Amniotic epithelial cell (primary cell): Measurements from ENCODE around the gene PDSS2.

Experiments
- DNase-seq: peaks from one replicate; pipeline ENCODE4 v3.0.0-alpha.2; 2010; ENCODE audit warnings: low read depth

Gene PDSS2

DNA sequence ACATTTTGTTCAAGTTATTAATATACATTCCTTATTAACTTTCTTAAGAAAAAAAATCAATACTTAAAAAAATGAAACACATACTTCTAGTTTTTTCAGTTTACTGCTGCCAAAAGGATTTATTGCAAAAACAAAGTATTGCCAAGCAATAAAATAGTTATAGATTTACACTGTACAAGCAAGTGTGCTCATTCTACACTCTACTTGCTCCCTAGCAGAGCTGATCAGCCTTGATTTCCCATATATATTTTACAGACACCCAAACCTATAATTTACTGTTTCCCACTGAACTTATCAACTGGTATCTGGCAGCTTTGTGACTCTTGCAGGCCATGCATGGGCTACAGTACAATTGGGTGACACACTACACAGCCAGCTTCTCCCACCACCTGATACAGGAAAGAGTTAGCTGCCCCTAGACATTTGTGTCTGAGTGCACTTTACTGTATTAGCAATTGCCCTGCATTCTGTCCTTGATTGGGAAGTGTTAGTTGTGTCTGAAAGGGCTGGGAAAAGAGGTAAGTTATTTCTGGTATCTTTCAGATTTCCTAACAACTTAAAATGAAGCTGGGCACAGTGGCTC, 188.1 kb downstream of the PDSS2 start:
- DNase-seq = no peak

DNA sequence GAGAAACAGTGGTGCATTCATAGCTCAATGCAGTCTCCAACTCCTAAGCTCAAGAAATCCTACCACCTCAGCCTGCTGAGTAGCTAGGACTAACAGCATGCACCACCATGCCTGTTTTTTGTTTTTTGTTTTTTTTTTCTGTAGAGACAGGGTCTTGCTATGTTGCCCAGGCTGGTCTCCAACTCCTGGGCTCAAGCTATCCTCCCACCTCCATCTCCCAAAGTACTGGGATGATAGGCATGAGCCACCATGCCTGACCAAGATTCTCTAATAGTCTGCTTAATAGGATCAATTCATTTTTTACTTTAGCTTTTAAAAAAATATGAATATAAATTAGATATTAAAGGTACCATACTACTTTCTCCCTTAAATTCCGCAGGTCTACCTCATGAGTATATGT, 191.7 kb downstream of the PDSS2 start:
- DNase-seq = no peak

DNA sequence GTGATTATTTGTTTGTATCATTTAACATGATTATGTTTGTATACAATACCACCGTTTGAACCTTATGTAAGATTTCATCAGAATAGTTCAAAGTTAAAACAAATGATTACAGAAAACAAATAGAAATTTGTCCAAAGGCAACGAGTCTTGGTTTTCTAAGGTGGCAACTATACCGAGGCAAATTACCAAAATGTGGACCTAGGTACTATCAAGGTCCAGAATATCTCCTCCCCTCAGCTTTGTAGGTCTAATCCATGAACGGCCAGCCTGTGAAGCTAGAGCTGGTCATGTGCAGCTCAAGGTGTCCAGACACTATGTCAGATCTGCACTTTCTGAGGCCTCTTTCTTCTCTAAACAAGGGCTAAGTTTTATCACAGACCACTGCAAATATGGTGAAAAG, 192.4 kb downstream of the PDSS2 start:
- DNase-seq = no peak

DNA sequence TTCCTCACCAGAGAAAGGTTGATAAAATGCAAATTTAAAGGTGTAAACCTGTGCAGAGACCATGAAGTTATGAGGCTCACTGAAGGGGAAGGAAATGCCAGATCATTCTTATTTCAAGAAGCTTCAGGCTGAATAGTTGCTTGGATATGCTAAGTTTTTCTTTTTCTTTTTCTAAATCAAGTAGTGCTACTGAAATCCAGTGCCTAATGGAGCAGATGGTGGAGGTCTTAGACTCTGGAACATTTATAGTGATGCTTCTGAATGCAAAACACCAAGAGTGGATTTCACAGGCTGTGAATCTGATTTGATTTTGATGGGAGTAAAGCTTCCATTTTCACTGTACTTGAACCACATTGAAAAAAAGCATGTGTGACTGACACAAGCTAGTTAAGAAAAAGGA, 192.8 kb downstream of the PDSS2 start:
- no peak for DNase-seq

DNA sequence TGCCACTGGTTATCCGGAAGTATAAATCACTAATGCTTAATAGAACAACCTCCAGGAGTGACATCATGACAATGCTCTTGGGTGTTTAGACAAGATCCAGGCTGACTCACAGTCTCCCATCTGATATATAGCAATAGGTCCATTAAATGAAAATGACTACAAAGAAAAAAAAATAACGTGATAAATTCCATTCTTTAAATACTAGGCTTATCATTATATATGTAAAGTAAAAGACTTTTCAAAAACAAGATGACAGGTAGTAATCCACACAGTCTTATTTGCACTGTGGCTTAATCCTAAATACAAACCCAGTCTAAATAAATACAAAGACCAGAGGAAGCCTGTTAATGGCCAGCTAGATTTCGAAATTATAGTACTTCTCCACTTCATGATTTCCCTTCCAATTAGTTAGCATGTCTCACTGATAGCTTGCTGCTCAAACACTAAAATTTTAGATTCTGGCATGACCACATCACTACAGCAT, 195.0 kb downstream of the PDSS2 start:
- peak; percentile 82 for DNase-seq

DNA sequence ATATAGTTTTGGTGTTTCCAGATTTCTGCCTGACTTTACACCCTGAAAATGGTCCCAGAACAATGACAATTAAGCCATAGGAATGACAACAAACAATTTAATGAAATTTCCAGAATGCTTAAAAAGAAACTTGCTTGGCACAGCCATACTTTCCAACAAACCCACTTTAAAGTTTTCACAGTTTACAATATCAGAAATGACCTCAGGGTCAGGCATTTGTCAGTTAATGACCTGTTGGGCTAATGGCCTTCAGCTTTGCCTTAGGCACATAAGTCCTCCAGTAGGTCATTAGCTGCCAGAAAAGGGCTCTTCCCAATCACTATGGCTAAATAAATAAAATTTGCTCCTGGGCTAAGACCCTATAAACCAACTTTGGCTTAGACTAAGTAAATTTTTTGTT, 199.4 kb downstream of the PDSS2 start:
- DNase-seq = no peak

DNA sequence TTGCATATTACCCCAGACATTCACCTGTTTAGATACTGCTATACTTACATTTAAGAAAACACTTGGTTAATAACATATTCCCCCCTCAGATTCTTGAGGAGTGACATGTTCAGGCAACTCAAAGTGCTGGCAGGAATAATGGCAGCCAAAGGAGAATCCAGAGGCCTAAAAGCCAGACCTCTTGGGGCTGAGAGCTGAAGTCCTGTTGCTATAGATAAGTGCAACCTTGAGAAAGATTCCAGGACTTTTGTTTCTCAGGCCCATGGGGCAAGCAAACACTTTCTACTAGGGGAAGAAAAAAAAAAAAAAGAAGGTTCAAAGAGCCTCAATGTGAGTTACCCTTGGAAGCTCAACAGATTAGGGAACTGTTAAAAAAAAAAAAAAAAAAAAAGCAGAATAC, 211.2 kb downstream of the PDSS2 start:
- peak; percentile 38 for DNase-seq

DNA sequence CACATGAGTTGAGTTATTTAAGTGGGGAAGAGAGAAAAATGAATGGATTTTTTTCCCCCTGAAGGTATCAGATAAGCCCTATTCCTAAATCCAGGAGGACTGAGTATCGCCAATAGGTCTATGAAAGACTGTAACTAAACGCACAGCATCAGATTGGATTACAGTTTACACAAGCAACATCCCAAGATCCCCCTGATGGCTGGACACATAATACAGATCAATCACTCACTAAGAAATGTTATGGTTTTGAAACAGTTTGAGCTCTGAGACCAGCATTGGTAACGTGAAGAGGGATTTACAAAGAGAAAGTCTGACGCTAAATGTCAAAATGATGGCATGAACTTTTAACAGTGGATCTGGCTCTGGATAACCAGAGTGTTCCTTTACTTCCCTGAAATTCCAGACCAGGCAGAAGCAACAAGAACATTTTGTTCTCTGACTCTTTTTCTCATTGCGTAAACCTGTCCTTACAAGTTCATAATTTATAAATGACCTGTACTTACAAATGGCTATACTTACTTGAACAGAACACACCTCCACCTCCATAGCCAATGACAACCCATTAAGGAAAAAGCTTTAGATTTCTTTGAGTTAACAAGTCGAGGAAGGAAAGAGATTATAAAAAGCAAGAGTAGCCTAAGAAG, 212.3 kb downstream of the PDSS2 start:
- peak; percentile 97 for DNase-seq

DNA sequence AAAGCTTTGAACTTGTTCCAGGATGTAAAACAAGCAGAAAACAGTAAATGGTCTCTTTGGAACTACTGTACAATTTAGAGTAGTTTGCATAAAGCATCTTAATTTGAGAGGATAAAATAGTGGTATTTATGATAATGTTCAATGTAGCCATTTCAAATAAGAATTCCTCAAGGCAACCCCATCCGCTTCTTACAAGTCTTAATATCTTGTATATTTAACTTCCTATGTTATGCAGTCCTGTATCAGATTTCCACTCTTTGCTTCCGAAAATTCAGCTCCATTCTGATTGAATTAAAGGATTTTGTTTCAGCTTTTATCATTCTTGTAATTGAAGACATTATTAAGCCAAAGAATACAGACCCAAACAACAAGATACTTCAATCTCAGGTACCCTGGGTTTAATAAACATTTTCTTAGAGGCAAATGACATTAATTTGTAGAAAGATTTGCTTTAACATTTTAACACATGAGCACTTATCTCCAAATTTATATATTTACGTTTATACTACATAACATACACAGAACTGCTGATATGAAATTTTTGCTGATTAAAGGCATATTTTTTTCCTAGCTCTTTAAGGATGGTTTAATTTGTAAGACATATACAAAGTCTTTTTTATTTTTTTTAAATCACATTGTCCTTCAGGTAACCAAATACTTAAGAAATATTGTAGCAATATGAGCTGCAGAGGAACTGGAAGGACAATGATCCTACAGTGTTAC, 213.0 kb downstream of the PDSS2 start:
- no peak for DNase-seq

DNA sequence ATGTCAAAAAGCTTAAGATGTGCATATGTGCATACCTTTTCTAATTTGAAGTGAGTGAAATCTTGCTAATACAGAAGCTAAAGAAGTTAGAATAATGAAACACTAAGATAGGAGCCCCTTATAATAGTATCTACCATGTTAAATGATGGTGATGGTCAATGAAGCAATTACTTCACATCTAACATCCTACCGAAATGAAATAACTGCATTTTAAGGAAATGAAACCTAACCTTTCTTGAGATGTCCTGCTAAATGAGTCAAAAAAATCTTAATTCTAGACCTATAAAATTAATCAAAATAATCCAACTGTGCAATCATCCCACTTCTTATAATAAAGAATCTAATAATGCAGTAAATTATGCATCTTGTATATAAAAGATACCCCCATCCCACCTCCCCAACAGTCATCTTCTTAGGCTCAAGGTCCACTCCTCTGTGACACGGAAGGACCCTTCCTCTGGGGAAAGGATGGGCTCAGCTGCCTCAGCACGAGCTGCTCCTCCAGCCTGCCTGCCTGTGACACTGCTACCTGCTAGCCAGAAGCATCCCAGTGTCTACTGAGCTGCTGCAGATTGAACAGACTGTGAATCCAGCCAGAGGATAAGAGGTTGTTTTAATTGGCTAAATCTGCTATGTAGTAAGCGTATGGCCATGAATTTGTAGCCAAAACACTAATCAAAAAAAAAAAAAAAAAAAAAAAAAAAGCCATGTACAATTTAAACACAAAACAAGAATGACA, 214.5 kb downstream of the PDSS2 start:
- DNase-seq = no peak

DNA sequence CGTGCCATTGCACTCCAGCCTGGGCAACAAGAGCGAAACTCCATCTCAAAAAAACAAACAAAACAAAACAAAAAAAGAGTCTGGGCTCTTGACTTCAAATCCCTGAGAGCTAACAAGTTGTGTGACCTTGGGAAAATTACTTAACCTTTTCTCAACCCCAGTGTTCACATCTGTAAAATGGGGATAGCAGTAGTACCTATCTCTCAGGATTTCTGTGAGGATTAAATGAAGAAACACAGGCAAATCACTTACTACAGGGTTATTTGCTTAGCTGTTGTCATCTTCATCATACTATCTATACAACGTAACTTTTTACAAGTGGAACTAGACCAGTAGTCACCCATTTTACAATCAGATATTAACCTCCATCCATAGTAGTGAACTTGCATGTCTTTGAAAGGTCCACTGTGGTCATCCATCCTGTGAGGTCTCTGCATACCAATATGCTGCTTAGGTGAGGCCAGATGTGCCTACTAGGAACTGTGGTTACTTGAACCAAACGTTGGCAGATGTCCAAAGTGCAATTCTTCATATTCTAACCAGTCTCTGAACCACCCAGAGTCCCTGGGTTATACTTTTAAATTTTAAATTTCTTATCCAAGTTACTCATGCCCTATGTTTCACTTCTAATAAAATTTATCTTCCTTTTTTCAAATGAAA, 215.2 kb downstream of the PDSS2 start:
- peak; percentile 34 for DNase-seq

DNA sequence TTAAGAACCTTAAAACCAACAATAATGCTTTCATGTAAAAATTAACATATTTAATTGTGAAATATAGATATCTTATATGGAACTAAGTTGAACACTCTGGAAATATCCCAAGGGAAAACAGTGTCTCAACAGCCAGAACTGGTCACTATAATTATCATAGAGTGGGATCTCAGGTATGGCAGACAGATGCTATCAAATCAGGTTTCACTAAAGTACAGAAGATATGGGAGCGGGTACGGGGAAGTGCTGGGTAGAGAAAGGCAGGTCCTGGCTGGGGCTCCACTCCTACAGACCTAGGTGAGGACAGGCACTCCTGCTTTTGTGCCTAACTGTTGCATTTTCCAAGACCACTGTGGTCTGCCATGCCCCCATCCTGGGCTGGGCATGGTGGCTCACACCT, 215.9 kb downstream of the PDSS2 start:
- DNase-seq = no peak

DNA sequence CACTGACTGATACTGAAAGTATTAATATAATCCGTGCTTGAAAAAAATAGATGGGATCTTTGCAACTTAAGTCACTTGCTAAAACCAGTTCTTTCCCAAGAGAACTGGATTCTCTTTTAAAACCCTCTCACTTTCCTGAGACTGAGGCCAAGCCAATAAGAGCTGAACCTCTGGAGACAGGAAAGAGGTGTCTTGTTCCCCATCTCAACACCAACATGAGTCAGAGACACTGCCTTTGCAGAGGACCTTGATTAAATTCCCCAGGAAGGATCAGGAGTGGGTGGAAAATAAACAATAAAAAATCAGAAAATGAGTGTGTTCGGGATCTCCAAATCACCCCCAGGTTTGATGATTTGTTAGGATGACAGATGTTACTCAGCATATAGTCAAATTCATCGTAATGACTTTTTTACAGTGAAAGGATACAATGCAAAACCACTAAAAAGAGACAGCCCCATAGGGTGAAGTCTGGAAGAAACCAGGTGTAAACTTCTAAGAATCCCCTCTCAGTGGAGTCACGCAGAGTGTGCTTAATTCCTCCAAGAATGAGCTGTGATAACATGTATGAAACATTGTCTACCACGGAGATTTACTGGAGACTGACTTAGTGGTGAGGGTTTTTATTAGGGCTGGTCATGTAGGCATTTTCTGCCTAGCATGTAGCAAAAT, 221.2 kb downstream of the PDSS2 start:
- DNase-seq = peak; percentile 78

DNA sequence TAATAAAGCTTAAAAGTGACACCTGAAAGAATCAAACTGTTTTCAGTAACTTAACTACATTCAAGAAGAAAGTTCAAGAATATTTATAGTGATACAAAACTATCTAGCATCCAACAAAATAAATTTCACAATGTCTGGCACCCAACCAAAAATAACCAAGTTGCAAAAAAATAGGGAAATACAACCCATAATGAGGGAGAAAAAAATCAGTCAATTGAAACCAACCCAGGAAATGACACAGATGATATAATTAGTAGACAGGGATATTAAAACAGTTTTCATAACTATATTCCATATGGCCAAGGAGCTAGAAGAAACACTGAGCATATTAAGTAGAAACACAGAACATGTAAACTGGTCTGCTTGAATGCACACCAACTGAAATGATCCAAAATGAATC, 223.9 kb downstream of the PDSS2 start:
- DNase-seq = peak; percentile 35

DNA sequence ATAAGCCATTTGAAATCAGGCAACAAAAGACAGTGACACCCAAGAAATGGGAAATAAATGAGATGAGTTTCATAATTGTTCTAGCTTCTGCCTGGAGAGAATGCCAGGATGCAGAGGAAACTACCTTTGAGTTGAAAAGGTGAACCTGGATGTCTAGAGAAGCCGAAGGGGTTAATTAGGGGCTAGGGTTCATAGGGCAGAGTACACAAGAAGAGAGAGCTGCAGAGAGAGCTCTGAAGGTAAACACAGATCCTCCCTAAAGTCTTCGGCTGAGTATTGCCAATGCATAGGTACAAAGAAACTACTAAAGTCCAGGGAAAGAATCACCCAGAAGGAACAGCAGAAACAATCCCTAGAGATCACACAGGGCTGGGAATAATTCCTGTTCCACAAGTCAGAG, 224.4 kb downstream of the PDSS2 start:
- no peak for DNase-seq

DNA sequence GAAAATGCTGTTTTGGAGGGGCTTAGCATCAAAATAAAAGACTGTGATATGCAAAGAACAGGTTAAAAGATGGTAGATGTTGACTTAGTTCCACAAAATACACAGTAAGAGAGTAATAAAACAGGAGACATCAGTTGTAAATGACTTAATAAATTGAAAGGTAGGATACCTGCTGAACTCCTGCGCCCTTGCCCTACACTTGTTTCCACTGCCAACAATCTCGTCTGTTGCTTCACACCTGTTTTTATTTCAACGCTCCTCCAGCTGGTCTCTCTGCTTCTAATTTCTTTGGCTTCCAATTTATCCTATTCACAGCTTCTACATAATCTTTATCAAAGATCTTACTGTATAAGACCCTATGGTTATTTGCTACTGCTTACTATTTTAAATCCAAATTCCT, 228.1 kb downstream of the PDSS2 start:
- DNase-seq = no peak

DNA sequence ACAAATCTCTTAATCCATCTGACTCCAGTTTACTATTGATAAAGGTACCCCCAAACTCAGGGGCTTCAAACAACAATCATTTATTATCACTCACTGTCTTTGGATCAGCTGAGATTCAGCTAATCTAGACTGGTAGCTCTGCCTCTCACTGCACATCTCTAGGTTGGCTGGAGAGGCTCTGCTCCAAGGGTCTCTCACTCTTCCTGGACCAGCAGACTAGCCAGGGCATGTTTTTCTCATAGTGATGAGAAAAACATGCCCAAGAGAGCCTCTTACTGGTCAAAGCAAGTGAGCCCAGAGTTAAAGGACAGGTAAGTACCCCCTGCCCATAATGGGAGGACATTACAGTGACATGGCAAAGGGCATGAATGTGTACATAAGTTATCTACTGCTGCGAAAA, 228.9 kb downstream of the PDSS2 start:
- DNase-seq = no peak

DNA sequence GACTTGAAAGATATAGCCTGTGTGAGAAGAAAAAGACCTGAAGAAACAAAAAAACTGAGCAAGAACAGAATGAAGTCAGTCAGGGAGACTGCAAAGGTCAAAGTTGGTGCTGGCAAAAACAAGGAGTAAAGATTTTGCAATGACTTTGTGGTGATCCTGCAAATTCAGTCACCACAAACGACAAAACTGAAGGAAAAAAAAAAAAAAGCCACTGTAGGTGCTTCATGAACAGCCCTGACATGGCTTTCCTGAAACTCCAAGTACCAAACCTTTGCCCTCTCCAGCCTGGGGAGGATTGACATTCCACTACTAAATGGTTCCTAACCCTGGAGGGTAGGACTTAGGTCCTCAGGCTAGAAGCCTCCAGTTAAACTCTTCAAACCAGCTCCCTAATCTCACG, 229.3 kb downstream of the PDSS2 start:
- peak; percentile 73 for DNase-seq

DNA sequence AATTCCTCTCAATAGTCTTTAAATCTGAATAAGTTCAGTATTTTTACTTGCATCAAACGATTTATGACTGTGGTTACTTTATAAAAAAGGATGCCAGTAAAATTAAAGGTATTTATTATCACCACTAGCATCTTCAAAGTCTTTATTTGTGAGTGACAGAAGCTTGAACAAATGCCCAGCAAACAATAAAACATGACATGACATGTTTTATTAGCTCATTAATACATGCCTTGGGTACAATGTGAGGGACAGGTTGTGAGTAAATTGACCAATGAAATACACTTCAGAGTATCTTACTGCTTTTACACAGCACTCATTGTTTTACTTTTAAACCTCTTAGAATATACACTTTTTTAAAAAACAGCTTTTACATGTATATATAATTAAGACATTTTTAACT, 230.6 kb downstream of the PDSS2 start:
- no peak for DNase-seq

DNA sequence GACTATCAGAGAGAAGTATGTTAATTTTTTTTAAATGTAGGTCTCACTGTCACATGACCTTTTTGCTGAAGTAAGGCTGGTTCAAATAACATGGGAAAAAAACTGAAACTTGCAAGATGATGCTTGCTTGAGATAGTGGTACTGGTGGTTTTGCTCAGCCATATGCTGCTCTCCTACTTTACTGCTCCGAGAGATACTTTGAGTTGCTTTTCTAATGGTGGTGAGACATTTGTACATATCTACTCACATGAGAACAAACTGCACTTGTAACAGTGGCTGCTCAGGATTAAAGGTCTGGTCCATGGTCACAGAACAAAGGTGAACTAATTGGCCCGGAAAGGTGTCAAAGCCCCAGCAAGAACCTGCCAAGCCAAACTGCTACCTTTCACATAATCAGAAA, 237.8 kb downstream of the PDSS2 start:
- DNase-seq = no peak

DNA sequence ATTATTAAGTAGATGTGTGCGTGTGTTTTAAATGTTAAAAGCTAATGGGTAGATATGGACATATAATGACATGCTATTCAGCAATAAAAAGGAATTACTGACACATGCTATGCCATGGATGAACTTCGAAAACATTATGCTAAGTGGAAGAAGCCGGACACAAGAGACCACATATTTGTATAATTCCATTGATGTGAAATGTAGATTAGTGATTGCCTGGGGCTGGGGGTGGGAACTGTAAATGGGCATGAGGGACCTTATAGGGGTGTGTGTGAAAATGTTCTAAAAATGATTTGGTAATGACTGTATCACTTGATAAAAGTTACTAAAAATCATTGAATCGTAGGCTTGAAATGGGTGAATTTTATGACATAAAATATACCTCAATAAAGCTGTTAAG, 239.5 kb downstream of the PDSS2 start:
- no peak for DNase-seq

DNA sequence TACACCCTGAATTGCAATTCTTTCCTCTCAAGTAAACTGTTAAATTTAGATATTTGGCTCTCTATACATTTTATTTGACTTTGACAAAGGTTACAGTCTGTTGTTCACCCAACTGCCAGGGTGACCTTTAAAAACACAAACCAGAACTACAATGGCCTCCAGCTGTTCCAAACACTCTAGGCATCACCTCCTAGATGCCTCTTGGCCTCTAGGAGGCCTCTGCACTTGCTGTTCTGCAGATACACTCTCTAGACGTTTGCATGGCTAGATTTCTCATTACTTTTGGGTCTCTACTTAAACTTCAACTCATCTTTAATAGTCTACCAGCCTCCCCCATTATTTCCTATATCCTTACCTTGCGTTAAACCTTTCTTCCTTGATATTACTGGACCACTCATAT, 241.2 kb downstream of the PDSS2 start:
- DNase-seq = no peak
